OCI-LY7 (cell line): ENCODE measurements around the gene OBSL1. TPM values are rescaled to one million over a fixed set of nuclear protein-coding genes. Genes with fewer than 3 reads are reported as not detected.

Experiments used
- BruUV-seq: library from RNA; stranded (reverse); fragments of 400-500 nt; replicated peaks from 2 replicates; lab custom pipeline; 2021; lab: Mats Ljungman, UMichigan
- CTCF ChIA-PET: fragments of 300-600 bp; sonication (Branson Sonifier 250); formaldehyde crosslinking; loops from one replicate; lab custom pipeline; 2022; ENCODE audit warnings: antibody characterized with exemption; ENCODE audit not compliant: unreplicated experiment; lab: Charles Lee
- POLR2A ChIA-PET: fragments of 300-600 bp; sonication (Branson Sonifier 250); formaldehyde crosslinking; loops from one replicate; lab custom pipeline; 2022; ENCODE audit warnings: antibody characterized with exemption; lab: Charles Lee
- DNase-seq: peaks from one replicate; pipeline ENCODE4 v3.0.0-alpha.2; 2015; ENCODE audit warnings: low spot score
- H2AFZ ChIP-seq: fragments of 200-600 bp; sonication (generic), shearing (Covaris generic); 2 replicates; pipeline ENCODE4 v1.6.1; 2014; ENCODE audit warnings: mild to moderate bottlenecking, antibody characterized with exemption, low read length, moderate library complexity
- H3K27ac ChIP-seq: fragments of 200-600 bp; sonication (generic); 2 replicates; pipeline ENCODE4 v1.5.1; 2014; ENCODE audit warnings: mixed run types, low read depth, mild to moderate bottlenecking, moderate library complexity, low read length, inconsistent platforms; ENCODE audit not compliant: poor library complexity, severe bottlenecking
- H3K36me3 ChIP-seq: fragments of 200-600 bp; sonication (generic); 2 replicates; pipeline ENCODE4 v1.6.1; 2014; ENCODE audit warnings: mild to moderate bottlenecking, antibody characterized with exemption, low read length, moderate library complexity, mixed read lengths; ENCODE audit not compliant: insufficient read depth
- H3K4me1 ChIP-seq: fragments of 200-600 bp; sonication (generic); 2 replicates; pipeline ENCODE4 v1.5.1; 2014; ENCODE audit warnings: mild to moderate bottlenecking, low read length; ENCODE audit not compliant: insufficient read depth, poor library complexity, severe bottlenecking
- H3K4me2 ChIP-seq: fragments of 200-600 bp; sonication (generic); 2 replicates; pipeline ENCODE4 v1.6.1; 2014; ENCODE audit warnings: mild to moderate bottlenecking, low read length
- H3K4me3 ChIP-seq: fragments of 200-600 bp; sonication (generic); 2 replicates; pipeline ENCODE4 v1.5.1; 2014; ENCODE audit warnings: mild to moderate bottlenecking, low read depth, low read length; ENCODE audit not compliant: poor library complexity, severe bottlenecking
- H3K79me2 ChIP-seq: fragments of 200-600 bp; sonication (generic); 2 replicates; pipeline ENCODE4 v1.6.1; 2016; ENCODE audit warnings: low read depth, mild to moderate bottlenecking, low read length, moderate library complexity, mixed read lengths; ENCODE audit not compliant: insufficient read depth
- H3K9me2 ChIP-seq: fragments of 200-600 bp; sonication (generic); 2 replicates; pipeline ENCODE4 v1.6.1; 2016; ENCODE audit warnings: mild to moderate bottlenecking, low read length, mixed read lengths; ENCODE audit not compliant: insufficient read depth
- H3K9me3 ChIP-seq: fragments of 200-600 bp; sonication (generic); 2 replicates; pipeline ENCODE4 v1.6.1; 2014; ENCODE audit warnings: mild to moderate bottlenecking, mixed run types, low read length, mixed read lengths
- H4K20me1 ChIP-seq: fragments of 200-600 bp; sonication (generic); 2 replicates; pipeline ENCODE4 v1.6.1; 2014; ENCODE audit warnings: mild to moderate bottlenecking, antibody characterized with exemption, low read length, moderate library complexity, mixed read lengths; ENCODE audit not compliant: insufficient read depth
- EZH2phosphoT487 ChIP-seq: fragments of 200-600 bp; sonication (generic); IDR thresholded peaks from 2 replicates; pipeline ENCODE4 v1.6.1; 2018; ENCODE audit warnings: low read depth, borderline replicate concordance, mild to moderate bottlenecking, mixed run types, antibody characterized with exemption, low read length, moderate library complexity, mixed read lengths
- intact Hi-C: fragments of 100-400 bp; cut with micrococcal nuclease; formaldehyde crosslinking; loops from one replicate; pipeline ENCODE4 v1.10.0; 2022; ENCODE audit not compliant: unreplicated experiment
- total RNA-seq, 2 experiments: library from RNA; depleted of rRNA in 1 of 2; stranded (reverse); fragments of >200 nt in 1 of 2; shearing (Covaris generic) in 1 of 2; gene quantifications; 2 replicates each; pipeline ENCODE4 v1.2.3, GENCODE V29; 2014 to 2022
- TF ChIP-seq, protein P1 (sequence below): fragments of 200-600 bp; sonication (generic); conservative IDR thresholded peaks from 2 replicates; pipeline ENCODE4 v1.5.1; 2014; ENCODE audit warnings: mild to moderate bottlenecking, antibody characterized with exemption, low read length, moderate library complexity, mixed read lengths

OBSL1 gene
- total RNA-seq, 2 experiments from 2014 or later, result 0.25 TPM; not detected in 1

GRCh38 chr2:219553168-219553417 is 18.2 kb downstream of the OBSL1 start:
- Histone ChIP-seq H3K9me2 (no peaks in the 10 kb centered on the region), H3K36me3 (no peaks in the 10 kb centered on the region), H3K79me2 (no peaks in the 10 kb centered on the region), H3K4me3 (no peak overlapping the region), H2AFZ (no peak overlapping the region), H3K4me1 (peaks cover 7% of the 10 kb centered on the region), H3K9me3 (no peaks in the 10 kb centered on the region), H3K27ac (no peak overlapping the region), H3K4me2 (no peak overlapping the region), H4K20me1 (no peaks in the 10 kb centered on the region)
- TF ChIP-seq EZH2phosphoT487, result no peak
- TF ChIP-seq, protein P1, sequence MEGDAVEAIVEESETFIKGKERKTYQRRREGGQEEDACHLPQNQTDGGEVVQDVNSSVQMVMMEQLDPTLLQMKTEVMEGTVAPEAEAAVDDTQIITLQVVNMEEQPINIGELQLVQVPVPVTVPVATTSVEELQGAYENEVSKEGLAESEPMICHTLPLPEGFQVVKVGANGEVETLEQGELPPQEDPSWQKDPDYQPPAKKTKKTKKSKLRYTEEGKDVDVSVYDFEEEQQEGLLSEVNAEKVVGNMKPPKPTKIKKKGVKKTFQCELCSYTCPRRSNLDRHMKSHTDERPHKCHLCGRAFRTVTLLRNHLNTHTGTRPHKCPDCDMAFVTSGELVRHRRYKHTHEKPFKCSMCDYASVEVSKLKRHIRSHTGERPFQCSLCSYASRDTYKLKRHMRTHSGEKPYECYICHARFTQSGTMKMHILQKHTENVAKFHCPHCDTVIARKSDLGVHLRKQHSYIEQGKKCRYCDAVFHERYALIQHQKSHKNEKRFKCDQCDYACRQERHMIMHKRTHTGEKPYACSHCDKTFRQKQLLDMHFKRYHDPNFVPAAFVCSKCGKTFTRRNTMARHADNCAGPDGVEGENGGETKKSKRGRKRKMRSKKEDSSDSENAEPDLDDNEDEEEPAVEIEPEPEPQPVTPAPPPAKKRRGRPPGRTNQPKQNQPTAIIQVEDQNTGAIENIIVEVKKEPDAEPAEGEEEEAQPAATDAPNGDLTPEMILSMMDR, result no peak
- no TSS peak for BruUV-seq
- ChIA-PET CTCF (no interaction called here), POLR2A (interaction anchor here (0.6 kb wide), 1 partner anchor 537 kb away, joined by 3 read pairs; no protein-coding TSS in a partner anchor)
- DNase-seq, result no peak
- intact Hi-C loops, result no loop called here

DNA sequence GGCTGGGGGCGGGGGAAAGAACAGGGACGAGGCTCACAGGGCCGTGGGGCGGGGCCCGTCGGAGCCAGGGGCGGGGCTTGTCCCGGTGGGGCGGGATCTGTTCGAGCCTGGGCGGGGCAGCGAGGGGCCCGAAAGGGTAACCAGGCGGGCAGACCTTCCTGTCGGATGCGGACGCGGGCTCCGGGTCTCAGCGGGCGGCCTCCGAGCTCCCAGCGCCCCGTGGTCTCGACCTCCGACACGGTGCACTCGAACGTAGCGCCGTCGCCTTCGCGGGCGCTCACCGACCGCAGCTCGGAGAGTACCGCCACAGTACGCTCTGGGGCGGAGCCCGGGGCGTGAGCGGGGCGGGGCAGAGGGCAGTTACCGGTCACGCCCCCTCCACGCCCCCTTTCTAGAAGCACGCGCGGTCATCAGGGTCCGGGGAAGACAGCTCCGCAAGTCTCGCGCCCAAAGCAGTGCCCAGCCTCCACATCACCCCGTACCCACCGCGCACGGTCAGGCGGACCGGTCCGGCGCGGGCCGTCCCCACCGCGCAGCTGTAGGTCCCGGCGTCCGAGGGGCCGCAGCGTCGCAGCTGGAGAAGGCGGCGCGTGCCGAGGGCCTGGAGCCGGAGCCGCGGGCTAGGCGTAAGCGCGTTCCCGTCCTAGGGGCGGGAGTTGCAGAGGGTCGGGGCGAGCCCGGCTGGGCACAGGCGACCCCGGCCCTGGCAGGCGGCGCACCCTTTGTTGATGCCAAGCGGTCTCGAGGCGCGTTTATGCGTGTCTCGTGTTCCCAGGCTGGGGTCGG is 18.8 kb downstream of the OBSL1 start:
- H4K20me1 ChIP-seq, result no peaks in the 10 kb centered on the region
- intact Hi-C loops, result no loop called here
- ChIA-PET POLR2A (interaction anchor here (0.6 kb wide), 1 partner anchor 537 kb away, joined by 3 read pairs; no protein-coding TSS in a partner anchor), CTCF (no interaction called here)
- peak; percentile 76 for DNase-seq
- TF ChIP-seq, protein P1, result no peak
- TF ChIP-seq EZH2phosphoT487, result no peak
- no TSS peak for BruUV-seq
- H3K4me2 ChIP-seq, result peak overlapping the region; percentile 94
- no peaks in the 10 kb centered on the region for H3K9me3 ChIP-seq
- H3K79me2 ChIP-seq, result no peaks in the 10 kb centered on the region
- no peaks in the 10 kb centered on the region for H3K9me2 ChIP-seq
- H3K4me1 ChIP-seq, result peaks cover 7% of the 10 kb centered on the region
- H3K36me3 ChIP-seq, result no peaks in the 10 kb centered on the region
- peak overlapping the region; percentile 69 for H3K4me3 ChIP-seq
- H3K27ac ChIP-seq, result peak overlapping the region; percentile 46
- H2AFZ ChIP-seq, result peak overlapping the region; percentile 92
